HEK293 (cell line): Measurements from ENCODE around the gene RGS6.

Experiments used
- CTCF ChIA-PET: fragments of 350-600 bp; formaldehyde crosslinking; extraction: SDS; loops from one replicate; lab custom pipeline; 2021; ENCODE audit warnings: antibody characterized with exemption; lab: Yijun Ruan, JAX
- POLR2A ChIA-PET: fragments of 300-600 bp; formaldehyde crosslinking; extraction: SDS; loops from one replicate; lab custom pipeline; 2020; ENCODE audit warnings: antibody characterized with exemption, inconsistent platforms; lab: Yijun Ruan, JAX
- H3K27ac ChIP-seq: fragments of 200-500 bp; sonication (Bioruptor generic); 2 replicates; pipeline ENCODE4 v1.5.1; 2014; ENCODE audit warnings: low read depth, low read length, control low read depth, inconsistent platforms; ENCODE audit errors: extremely low read depth
- H3K36me3 ChIP-seq, 2 experiments: fragments of 200-500 bp in 1 of 2; sonication (Bioruptor generic) in 1 of 2; 1 replicate in 1 of 2; 2 replicates in 1 of 2; pipeline ENCODE4 v1.5.1; 2014 to 2017; ENCODE audit warnings: inconsistent platforms in 2 of 2, low read length in 2 of 2; ENCODE audit not compliant: control insufficient read depth in 2 of 2, insufficient read depth in 1 of 2
- H3K4me1 ChIP-seq: fragments of 200-500 bp; sonication (Bioruptor generic); 2 replicates; pipeline ENCODE4 v1.5.1; 2014; ENCODE audit warnings: mild to moderate bottlenecking, low read length, inconsistent platforms; ENCODE audit not compliant: control insufficient read depth, insufficient read depth
- H3K4me3 ChIP-seq: 2 replicates; pipeline ENCODE4 v1.5.1; 2011; ENCODE audit warnings: low read depth, mild to moderate bottlenecking, control low read depth, low read length, moderate library complexity
- H3K9me3 ChIP-seq: fragments of 200-500 bp; sonication (Bioruptor generic); 2 replicates; pipeline ENCODE4 v1.5.1; 2014; ENCODE audit warnings: low read depth, low read length, inconsistent platforms; ENCODE audit not compliant: control insufficient read depth, insufficient read depth
- BCL11A ChIP-seq: fragments of 450-650 bp; formaldehyde crosslinking; IDR thresholded peaks from 2 replicates; pipeline ENCODE4 v1.5.1; 2016; ENCODE audit warnings: low read depth, missing biosample characterization, missing genetic modification characterization
- EGR2 ChIP-seq: fragments of 450-650 bp; formaldehyde crosslinking; IDR thresholded peaks from 2 replicates; pipeline ENCODE4 v1.5.1; 2016; ENCODE audit warnings: low read depth, missing biosample characterization, missing genetic modification characterization
- HOXD13 ChIP-seq: sonication (generic); formaldehyde crosslinking; IDR thresholded peaks from 2 replicates; pipeline ENCODE4 v1.8.0; 2022; ENCODE audit warnings: missing genetic modification reagents, borderline replicate concordance
- MZF1 ChIP-seq: fragments of 450-650 bp; formaldehyde crosslinking; IDR thresholded peaks from 2 replicates; pipeline ENCODE4 v1.5.1; 2017; ENCODE audit warnings: missing biosample characterization, missing genetic modification characterization, borderline replicate concordance
- RBAK ChIP-seq: fragments of 450-650 bp; formaldehyde crosslinking; IDR thresholded peaks from 2 replicates; pipeline ENCODE4 v1.5.1; 2016; ENCODE audit warnings: missing biosample characterization, missing genetic modification characterization
- SP3 ChIP-seq: fragments of 450-650 bp; formaldehyde crosslinking; IDR thresholded peaks from 2 replicates; pipeline ENCODE4 v1.5.1; 2016; ENCODE audit warnings: missing biosample characterization, missing genetic modification characterization
- ZIC2 ChIP-seq: fragments of 450-650 bp; formaldehyde crosslinking; IDR thresholded peaks from 2 replicates; pipeline ENCODE4 v1.5.1; 2016; ENCODE audit warnings: missing biosample characterization, missing genetic modification characterization
- ZNF112 ChIP-seq: fragments of 450-650 bp; formaldehyde crosslinking; IDR thresholded peaks from 2 replicates; pipeline ENCODE4 v1.5.0; 2017; ENCODE audit warnings: missing biosample characterization, missing genetic modification characterization
- ZNF2 ChIP-seq: fragments of 450-650 bp; formaldehyde crosslinking; IDR thresholded peaks from 2 replicates; pipeline ENCODE4 v1.5.1; 2016; ENCODE audit warnings: missing biosample characterization, missing genetic modification characterization
- ZNF239 ChIP-seq: fragments of 450-650 bp; formaldehyde crosslinking; IDR thresholded peaks from 2 replicates; pipeline ENCODE4 v1.5.1; 2016; ENCODE audit warnings: missing biosample characterization, missing genetic modification characterization
- ZNF362 ChIP-seq: fragments of 450-650 bp; formaldehyde crosslinking; IDR thresholded peaks from 2 replicates; pipeline ENCODE4 v1.5.1; 2016; ENCODE audit warnings: missing biosample characterization, missing genetic modification characterization
- ZNF37A ChIP-seq: fragments of 450-650 bp; IDR thresholded peaks from 2 replicates; pipeline ENCODE4 v1.5.1; 2018; ENCODE audit warnings: missing biosample characterization, missing genetic modification characterization
- ZNF394 ChIP-seq: fragments of 450-650 bp; formaldehyde crosslinking; IDR thresholded peaks from 2 replicates; pipeline ENCODE4 v1.5.1; 2016; ENCODE audit warnings: missing biosample characterization, missing genetic modification characterization, mild to moderate bottlenecking, moderate library complexity, borderline replicate concordance
- ZNF510 ChIP-seq: fragments of 450-650 bp; formaldehyde crosslinking; IDR thresholded peaks from 2 replicates; pipeline ENCODE4 v1.5.1; 2018; ENCODE audit warnings: mild to moderate bottlenecking, missing genetic modification characterization, missing biosample characterization; ENCODE audit not compliant: insufficient replicate concordance
- ZSCAN30 ChIP-seq: fragments of 450-650 bp; IDR thresholded peaks from 2 replicates; pipeline ENCODE4 v1.5.1; 2018; ENCODE audit warnings: missing biosample characterization, mild to moderate bottlenecking, missing genetic modification characterization, moderate library complexity
- TF ChIP-seq, protein P1 (sequence below): fragments of 450-650 bp; formaldehyde crosslinking; IDR thresholded peaks from 2 replicates; pipeline ENCODE4 v1.5.1; 2016; ENCODE audit warnings: missing biosample characterization, missing genetic modification characterization
- TF ChIP-seq, protein P2 (sequence below): fragments of 450-650 bp; formaldehyde crosslinking; conservative IDR thresholded peaks from 2 replicates; pipeline ENCODE4 v1.5.1; 2016; ENCODE audit warnings: low read depth, missing biosample characterization, missing genetic modification characterization
- TF ChIP-seq, protein P3 (sequence below): fragments of 450-650 bp; formaldehyde crosslinking; IDR thresholded peaks from 2 replicates; pipeline ENCODE4 v1.5.1; 2017; ENCODE audit warnings: missing biosample characterization, missing genetic modification characterization
- TF ChIP-seq, protein P4 (sequence below): fragments of 450-650 bp; formaldehyde crosslinking; IDR thresholded peaks from 2 replicates; pipeline ENCODE4 v1.5.1; 2016; ENCODE audit warnings: missing biosample characterization, missing genetic modification characterization
- TF ChIP-seq, protein P5 (sequence below): fragments of 450-650 bp; formaldehyde crosslinking; IDR thresholded peaks from 2 replicates; pipeline ENCODE4 v1.5.1; 2016; ENCODE audit warnings: missing biosample characterization, missing genetic modification characterization

The RGS6 gene

GRCh38 chr14:72565917-72566316 lies 633.7 kb downstream of the RGS6 start:
- no peak overlapping the region for H3K27ac ChIP-seq
- POLR2A ChIA-PET: no interaction called here
- CTCF ChIA-PET: interaction anchor here (0.6 kb wide), 1 partner anchor 215 kb away, joined by 3 read pairs; no protein-coding TSS in a partner anchor
- no peaks in the 10 kb centered on the region for H3K4me1 ChIP-seq
- H3K9me3 ChIP-seq: no peaks in the 10 kb centered on the region
- TF ChIP-seq ZIC2 (tag by site-specific recombination) (no peak), ZNF394 (tag by site-specific recombination) (no peak), ZNF37A (tag by site-specific recombination) (no peak), MZF1 (tag by site-specific recombination) (no peak), RBAK (no peak), ZNF239 (tag by site-specific recombination) (no peak), ZNF510 (tag by site-specific recombination) (no peak), HOXD13 (CRISPR knock-in tag) (no peak), EGR2 (tag by site-specific recombination) (no peak), ZSCAN30 (tag by site-specific recombination) (no peak), ZNF112 (no peak), BCL11A (tag by site-specific recombination) (no peak), ZNF2 (no peak), ZNF362 (no peak), SP3 (tag by site-specific recombination) (no peak)
- TF ChIP-seq, protein P1, sequence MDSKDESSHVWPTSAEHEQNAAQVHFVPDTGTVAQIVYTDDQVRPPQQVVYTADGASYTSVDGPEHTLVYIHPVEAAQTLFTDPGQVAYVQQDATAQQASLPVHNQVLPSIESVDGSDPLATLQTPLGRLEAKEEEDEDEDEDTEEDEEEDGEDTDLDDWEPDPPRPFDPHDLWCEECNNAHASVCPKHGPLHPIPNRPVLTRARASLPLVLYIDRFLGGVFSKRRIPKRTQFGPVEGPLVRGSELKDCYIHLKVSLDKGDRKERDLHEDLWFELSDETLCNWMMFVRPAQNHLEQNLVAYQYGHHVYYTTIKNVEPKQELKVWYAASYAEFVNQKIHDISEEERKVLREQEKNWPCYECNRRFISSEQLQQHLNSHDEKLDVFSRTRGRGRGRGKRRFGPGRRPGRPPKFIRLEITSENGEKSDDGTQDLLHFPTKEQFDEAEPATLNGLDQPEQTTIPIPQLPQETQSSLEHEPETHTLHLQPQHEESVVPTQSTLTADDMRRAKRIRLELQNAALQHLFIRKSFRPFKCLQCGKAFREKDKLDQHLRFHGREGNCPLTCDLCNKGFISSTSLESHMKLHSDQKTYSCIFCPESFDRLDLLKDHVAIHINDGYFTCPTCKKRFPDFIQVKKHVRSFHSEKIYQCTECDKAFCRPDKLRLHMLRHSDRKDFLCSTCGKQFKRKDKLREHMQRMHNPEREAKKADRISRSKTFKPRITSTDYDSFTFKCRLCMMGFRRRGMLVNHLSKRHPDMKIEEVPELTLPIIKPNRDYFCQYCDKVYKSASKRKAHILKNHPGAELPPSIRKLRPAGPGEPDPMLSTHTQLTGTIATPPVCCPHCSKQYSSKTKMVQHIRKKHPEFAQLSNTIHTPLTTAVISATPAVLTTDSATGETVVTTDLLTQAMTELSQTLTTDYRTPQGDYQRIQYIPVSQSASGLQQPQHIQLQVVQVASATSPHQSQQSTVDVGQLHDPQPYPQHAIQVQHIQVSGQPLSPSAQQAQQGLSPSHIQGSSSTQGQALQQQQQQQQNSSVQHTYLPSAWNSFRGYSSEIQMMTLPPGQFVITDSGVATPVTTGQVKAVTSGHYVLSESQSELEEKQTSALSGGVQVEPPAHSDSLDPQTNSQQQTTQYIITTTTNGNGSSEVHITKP: no peak
- TF ChIP-seq, protein P2, sequence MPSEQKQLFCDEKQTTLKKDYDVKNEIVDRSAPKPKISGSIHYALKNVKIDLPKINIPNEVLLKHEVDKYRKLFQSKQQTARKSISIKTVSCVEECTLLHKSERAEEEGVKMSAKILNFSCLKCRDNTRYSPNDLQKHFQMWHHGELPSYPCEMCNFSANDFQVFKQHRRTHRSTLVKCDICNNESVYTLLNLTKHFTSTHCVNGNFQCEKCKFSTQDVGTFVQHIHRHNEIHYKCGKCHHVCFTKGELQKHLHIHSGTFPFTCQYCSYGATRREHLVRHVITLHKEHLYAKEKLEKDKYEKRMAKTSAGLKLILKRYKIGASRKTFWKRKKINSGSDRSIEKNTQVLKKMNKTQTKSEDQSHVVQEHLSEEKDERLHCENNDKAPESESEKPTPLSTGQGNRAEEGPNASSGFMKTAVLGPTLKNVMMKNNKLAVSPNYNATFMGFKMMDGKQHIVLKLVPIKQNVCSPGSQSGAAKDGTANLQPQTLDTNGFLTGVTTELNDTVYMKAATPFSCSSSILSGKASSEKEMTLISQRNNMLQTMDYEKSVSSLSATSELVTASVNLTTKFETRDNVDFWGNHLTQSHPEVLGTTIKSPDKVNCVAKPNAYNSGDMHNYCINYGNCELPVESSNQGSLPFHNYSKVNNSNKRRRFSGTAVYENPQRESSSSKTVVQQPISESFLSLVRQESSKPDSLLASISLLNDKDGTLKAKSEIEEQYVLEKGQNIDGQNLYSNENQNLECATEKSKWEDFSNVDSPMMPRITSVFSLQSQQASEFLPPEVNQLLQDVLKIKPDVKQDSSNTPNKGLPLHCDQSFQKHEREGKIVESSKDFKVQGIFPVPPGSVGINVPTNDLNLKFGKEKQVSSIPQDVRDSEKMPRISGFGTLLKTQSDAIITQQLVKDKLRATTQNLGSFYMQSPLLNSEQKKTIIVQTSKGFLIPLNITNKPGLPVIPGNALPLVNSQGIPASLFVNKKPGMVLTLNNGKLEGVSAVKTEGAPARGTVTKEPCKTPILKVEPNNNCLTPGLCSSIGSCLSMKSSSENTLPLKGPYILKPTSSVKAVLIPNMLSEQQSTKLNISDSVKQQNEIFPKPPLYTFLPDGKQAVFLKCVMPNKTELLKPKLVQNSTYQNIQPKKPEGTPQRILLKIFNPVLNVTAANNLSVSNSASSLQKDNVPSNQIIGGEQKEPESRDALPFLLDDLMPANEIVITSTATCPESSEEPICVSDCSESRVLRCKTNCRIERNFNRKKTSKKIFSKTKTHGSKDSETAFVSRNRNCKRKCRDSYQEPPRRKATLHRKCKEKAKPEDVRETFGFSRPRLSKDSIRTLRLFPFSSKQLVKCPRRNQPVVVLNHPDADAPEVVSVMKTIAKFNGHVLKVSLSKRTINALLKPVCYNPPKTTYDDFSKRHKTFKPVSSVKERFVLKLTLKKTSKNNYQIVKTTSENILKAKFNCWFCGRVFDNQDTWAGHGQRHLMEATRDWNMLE: no peak
- TF ChIP-seq, protein P3, sequence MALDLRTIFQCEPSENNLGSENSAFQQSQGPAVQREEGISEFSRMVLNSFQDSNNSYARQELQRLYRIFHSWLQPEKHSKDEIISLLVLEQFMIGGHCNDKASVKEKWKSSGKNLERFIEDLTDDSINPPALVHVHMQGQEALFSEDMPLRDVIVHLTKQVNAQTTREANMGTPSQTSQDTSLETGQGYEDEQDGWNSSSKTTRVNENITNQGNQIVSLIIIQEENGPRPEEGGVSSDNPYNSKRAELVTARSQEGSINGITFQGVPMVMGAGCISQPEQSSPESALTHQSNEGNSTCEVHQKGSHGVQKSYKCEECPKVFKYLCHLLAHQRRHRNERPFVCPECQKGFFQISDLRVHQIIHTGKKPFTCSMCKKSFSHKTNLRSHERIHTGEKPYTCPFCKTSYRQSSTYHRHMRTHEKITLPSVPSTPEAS (tag by site-specific recombination): no peak
- TF ChIP-seq, protein P4, sequence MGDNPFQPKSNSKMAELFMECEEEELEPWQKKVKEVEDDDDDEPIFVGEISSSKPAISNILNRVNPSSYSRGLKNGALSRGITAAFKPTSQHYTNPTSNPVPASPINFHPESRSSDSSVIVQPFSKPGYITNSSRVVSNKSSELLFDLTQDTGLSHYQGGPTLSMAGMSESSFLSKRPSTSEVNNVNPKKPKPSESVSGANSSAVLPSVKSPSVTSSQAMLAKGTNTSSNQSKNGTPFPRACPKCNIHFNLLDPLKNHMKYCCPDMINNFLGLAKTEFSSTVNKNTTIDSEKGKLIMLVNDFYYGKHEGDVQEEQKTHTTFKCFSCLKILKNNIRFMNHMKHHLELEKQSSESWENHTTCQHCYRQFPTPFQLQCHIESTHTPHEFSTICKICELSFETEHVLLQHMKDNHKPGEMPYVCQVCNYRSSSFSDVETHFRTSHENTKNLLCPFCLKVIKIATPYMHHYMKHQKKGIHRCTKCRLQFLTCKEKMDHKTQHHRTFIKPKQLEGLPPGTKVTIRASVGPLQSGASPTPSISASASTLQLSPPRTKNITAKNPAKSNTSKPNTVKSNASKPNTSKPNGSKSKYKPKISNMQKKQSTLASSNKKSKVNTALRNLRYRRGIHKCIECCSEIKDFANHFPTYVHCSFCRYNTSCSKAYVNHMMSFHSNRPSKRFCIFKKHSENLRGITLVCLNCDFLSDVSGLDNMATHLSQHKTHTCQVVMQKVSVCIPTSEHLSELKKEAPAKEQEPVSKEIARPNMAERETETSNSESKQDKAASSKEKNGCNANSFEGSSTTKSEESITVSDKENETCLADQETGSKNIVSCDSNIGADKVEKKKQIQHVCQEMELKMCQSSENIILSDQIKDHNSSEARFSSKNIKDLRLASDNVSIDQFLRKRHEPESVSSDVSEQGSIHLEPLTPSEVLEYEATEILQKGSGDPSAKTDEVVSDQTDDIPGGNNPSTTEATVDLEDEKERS (tag by site-specific recombination): no peak
- TF ChIP-seq, protein P5, sequence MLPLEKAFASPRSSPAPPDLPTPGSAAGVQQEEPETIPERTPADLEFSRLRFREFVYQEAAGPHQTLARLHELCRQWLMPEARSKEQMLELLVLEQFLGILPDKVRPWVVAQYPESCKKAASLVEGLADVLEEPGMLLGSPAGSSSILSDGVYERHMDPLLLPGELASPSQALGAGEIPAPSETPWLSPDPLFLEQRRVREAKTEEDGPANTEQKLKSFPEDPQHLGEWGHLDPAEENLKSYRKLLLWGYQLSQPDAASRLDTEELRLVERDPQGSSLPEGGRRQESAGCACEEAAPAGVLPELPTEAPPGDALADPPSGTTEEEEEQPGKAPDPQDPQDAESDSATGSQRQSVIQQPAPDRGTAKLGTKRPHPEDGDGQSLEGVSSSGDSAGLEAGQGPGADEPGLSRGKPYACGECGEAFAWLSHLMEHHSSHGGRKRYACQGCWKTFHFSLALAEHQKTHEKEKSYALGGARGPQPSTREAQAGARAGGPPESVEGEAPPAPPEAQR: no peak
- TF ChIP-seq, all 188 proteins: peak for 0
- Histone ChIP-seq H3K4me3 (no peak overlapping the region), H3K36me3 (no peaks in the 10 kb centered on the region)
